Caco-2 (cell line): ENCODE data around the gene PARD3. TPM values are rescaled to one million over a fixed set of nuclear protein-coding genes. Genes with fewer than 3 reads are reported as not detected.

Experiments used
- BruUV-seq: library from RNA; stranded (reverse); fragments of 400-500 nt; replicated peaks from 2 replicates; lab custom pipeline; 2021; lab: Mats Ljungman, UMichigan
- CTCF ChIA-PET: fragments of 300-600 bp; sonication (Branson Sonifier 250); formaldehyde crosslinking; loops from one replicate; lab custom pipeline; 2022; ENCODE audit warnings: antibody characterized with exemption; lab: Charles Lee
- POLR2A ChIA-PET: fragments of 300-600 bp; sonication (Branson Sonifier 250); formaldehyde crosslinking; loops from one replicate; lab custom pipeline; 2022; ENCODE audit warnings: antibody characterized with exemption; lab: Charles Lee
- DNase-seq, 2 experiments: peaks; one replicate each; pipeline versions ENCODE4 v3.0.0 to v3.0.0-alpha.2; 2020 to 2022
- H3K27me3 ChIP-seq: replicated peaks from 2 replicates; pipeline ENCODE4 v1.6.0; 2011; ENCODE audit warnings: low read length; ENCODE audit not compliant: control insufficient read depth, insufficient read depth
- H3K36me3 ChIP-seq: 2 replicates; pipeline ENCODE4 v1.5.1; 2011; ENCODE audit warnings: low read length; ENCODE audit not compliant: control insufficient read depth, insufficient read depth
- H3K4me1 ChIP-seq: fragments of 250-450 bp; sonication (Bioruptor Pico); 2 replicates; pipeline ENCODE4 v1.5.1; 2020; ENCODE audit warnings: mild to moderate bottlenecking
- H3K4me3 ChIP-seq: 2 replicates; pipeline ENCODE4 v1.5.1; 2011; ENCODE audit warnings: low read depth, mild to moderate bottlenecking, control low read depth, low read length
- H3K9me3 ChIP-seq: fragments of 250-450 bp; sonication (Bioruptor Pico); 2 replicates; pipeline ENCODE4 v1.5.1; 2020; ENCODE audit warnings: mild to moderate bottlenecking, moderate library complexity
- H3K27ac Mint-ChIP-seq: one replicate; pipeline ENCODE4 v1.8.0; 2022; ENCODE audit warnings: mixed read lengths; ENCODE audit not compliant: unreplicated experiment
- H3K27me3 Mint-ChIP-seq: one replicate; pipeline ENCODE4 v1.8.0; 2022; ENCODE audit warnings: mixed read lengths; ENCODE audit not compliant: insufficient read depth, unreplicated experiment
- H3K36me3 Mint-ChIP-seq: one replicate; pipeline ENCODE4 v1.8.0; 2022; ENCODE audit warnings: mild to moderate bottlenecking, mixed read lengths; ENCODE audit not compliant: insufficient read depth, unreplicated experiment
- H3K4me1 Mint-ChIP-seq: one replicate; pipeline ENCODE4 v1.8.0; 2022; ENCODE audit warnings: low read depth, mixed read lengths; ENCODE audit not compliant: unreplicated experiment
- H3K4me3 Mint-ChIP-seq: one replicate; pipeline ENCODE4 v1.8.0; 2022; ENCODE audit warnings: mild to moderate bottlenecking, moderate library complexity, mixed read lengths; ENCODE audit not compliant: unreplicated experiment
- H3K9me3 Mint-ChIP-seq: one replicate; pipeline ENCODE4 v1.8.0; 2022; ENCODE audit warnings: mixed read lengths; ENCODE audit not compliant: unreplicated experiment
- CTCF ChIP-seq, 2 experiments: fragments of 200-600 bp in 1 of 2; IDR thresholded peaks; 1 replicate in 1 of 2; 2 replicates in 1 of 2; pipeline versions ENCODE4 v1.5.1 to v1.8.0; 2011 to 2022; ENCODE audit warnings: antibody characterized with exemption in 1 of 2, control low read depth in 1 of 2, inconsistent platforms in 1 of 2, low read depth in 1 of 2, low read length in 1 of 2, mild to moderate bottlenecking in 1 of 2, moderate library complexity in 1 of 2; ENCODE audit not compliant: insufficient read depth in 1 of 2, severe bottlenecking in 1 of 2, unreplicated experiment in 1 of 2
- intact Hi-C: fragments of 100-400 bp; cut with micrococcal nuclease; formaldehyde crosslinking; loops from one replicate; pipeline ENCODE4 v1.10.0; 2022; ENCODE audit not compliant: unreplicated experiment
- total RNA-seq: library from RNA; stranded (reverse); gene quantifications from 2 replicates; pipeline ENCODE4 v1.2.3, GENCODE V29; 2022

The PARD3 gene
- total RNA-seq, 1 experiment from 2014 or later: 80.7 TPM

GRCh38 chr10:34587680-34588019 lies 227.4 kb downstream of the PARD3 start:
- no peaks in the 10 kb centered on the region for H3K27me3 ChIP-seq
- Mint-ChIP-seq H3K4me3 (no peak overlapping the region), H3K4me1 (peaks cover 7% of the 10 kb centered on the region), H3K27me3 (no peaks in the 10 kb centered on the region), H3K27ac (no peak overlapping the region), H3K9me3 (no peaks in the 10 kb centered on the region), H3K36me3 (peaks cover 10% of the 10 kb centered on the region)
- CTCF ChIA-PET: no interaction called here
- intact Hi-C loops: no loop called here
- POLR2A ChIA-PET: no interaction called here
- H3K9me3 ChIP-seq: no peaks in the 10 kb centered on the region
- no peak overlapping the region for H3K4me3 ChIP-seq
- no peak for DNase-seq
- H3K36me3 ChIP-seq: no peaks in the 10 kb centered on the region
- BruUV-seq: no TSS peak
- H3K4me1 ChIP-seq: no peaks in the 10 kb centered on the region
- no peak for TF ChIP-seq CTCF (IDR thresholded peaks at IDR 0.05; ENCODE audit: insufficient read depth in 1 of 2, low read depth in 1 of 2, low read length in 1 of 2, severe bottlenecking in 1 of 2, unreplicated experiment in 1 of 2)

- no peaks in the 10 kb centered on the region for H3K9me3 Mint-ChIP-seq
- no peaks in the 10 kb centered on the region for H3K36me3 ChIP-seq
- H3K4me3 Mint-ChIP-seq: no peak overlapping the region
- no peaks in the 10 kb centered on the region for H3K4me1 ChIP-seq
- POLR2A ChIA-PET: no interaction called here
- intact Hi-C loops: no loop called here
- DNase-seq: no peak
- no peaks in the 10 kb centered on the region for H3K27me3 ChIP-seq
- CTCF ChIA-PET: no interaction called here
- peaks cover 7% of the 10 kb centered on the region for H3K4me1 Mint-ChIP-seq
- H3K36me3 Mint-ChIP-seq: peaks cover 10% of the 10 kb centered on the region
- TF ChIP-seq CTCF (IDR thresholded peaks at IDR 0.05; ENCODE audit: insufficient read depth in 1 of 2, low read depth in 1 of 2, low read length in 1 of 2, severe bottlenecking in 1 of 2, unreplicated experiment in 1 of 2): no peak
- no peak overlapping the region for H3K4me3 ChIP-seq
- no peak overlapping the region for H3K27ac Mint-ChIP-seq
- no peaks in the 10 kb centered on the region for H3K9me3 ChIP-seq
- no TSS peak for BruUV-seq
- no peaks in the 10 kb centered on the region for H3K27me3 Mint-ChIP-seq
Measured at GRCh38 chr10:34587002-34587679, 228.0 kb downstream of the PARD3 start.

- ChIA-PET POLR2A (no interaction called here), CTCF (no interaction called here)
- DNase-seq: no peak
- Histone ChIP-seq H3K36me3 (no peaks in the 10 kb centered on the region), H3K4me3 (no peak overlapping the region), H3K9me3 (no peaks in the 10 kb centered on the region), H3K4me1 (peaks cover 3% of the 10 kb centered on the region), H3K27me3 (no peaks in the 10 kb centered on the region)
- Mint-ChIP-seq H3K36me3 (peaks cover 6% of the 10 kb centered on the region), H3K9me3 (no peaks in the 10 kb centered on the region), H3K4me3 (no peak overlapping the region), H3K4me1 (peaks cover 10% of the 10 kb centered on the region), H3K27ac (no peak overlapping the region), H3K27me3 (no peaks in the 10 kb centered on the region)
- intact Hi-C loops: no loop called here
- no TSS peak for BruUV-seq
- TF ChIP-seq CTCF (IDR thresholded peaks at IDR 0.05; ENCODE audit: insufficient read depth in 1 of 2, low read depth in 1 of 2, low read length in 1 of 2, severe bottlenecking in 1 of 2, unreplicated experiment in 1 of 2): no peak
Measured at GRCh38 chr10:34585422-34586112, 229.5 kb downstream of the PARD3 start.
